Smooth muscle cell of the brain vasculature (primary cell): Measurements from ENCODE around the gene GATAD2A.
"Not testable (repeated sequence)": the region's sequence is repeated elsewhere in the genome, so short reads cannot be mapped to it uniquely, and the experiment has no call there.

Experiments used
- DNase-seq: peaks from one replicate; pipeline ENCODE4 v3.0.0-alpha.2; 2012; ENCODE audit warnings: low read depth, low spot score

GATAD2A gene

DNA sequence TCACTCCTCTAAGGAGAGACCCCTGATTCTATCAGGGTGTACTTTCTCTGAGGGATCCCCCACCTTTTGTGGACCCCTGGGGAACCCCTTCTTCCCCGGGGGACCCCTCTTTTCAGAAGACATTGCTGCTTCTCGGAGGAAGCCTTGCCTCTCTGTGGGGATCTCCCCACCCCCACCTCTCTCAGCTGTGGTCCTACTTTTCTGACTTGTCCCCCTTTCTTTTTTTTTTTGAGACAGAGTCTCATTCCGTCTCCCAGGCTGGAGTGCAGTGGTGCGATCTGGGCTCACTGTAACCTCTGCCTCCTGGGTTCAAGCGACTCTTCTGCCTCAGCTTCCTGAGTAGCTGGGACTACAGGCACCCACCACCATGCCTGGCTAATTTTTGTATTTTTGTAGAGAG, 18.4 kb upstream of the GATAD2A start:
- DNase-seq = no peak

DNA sequence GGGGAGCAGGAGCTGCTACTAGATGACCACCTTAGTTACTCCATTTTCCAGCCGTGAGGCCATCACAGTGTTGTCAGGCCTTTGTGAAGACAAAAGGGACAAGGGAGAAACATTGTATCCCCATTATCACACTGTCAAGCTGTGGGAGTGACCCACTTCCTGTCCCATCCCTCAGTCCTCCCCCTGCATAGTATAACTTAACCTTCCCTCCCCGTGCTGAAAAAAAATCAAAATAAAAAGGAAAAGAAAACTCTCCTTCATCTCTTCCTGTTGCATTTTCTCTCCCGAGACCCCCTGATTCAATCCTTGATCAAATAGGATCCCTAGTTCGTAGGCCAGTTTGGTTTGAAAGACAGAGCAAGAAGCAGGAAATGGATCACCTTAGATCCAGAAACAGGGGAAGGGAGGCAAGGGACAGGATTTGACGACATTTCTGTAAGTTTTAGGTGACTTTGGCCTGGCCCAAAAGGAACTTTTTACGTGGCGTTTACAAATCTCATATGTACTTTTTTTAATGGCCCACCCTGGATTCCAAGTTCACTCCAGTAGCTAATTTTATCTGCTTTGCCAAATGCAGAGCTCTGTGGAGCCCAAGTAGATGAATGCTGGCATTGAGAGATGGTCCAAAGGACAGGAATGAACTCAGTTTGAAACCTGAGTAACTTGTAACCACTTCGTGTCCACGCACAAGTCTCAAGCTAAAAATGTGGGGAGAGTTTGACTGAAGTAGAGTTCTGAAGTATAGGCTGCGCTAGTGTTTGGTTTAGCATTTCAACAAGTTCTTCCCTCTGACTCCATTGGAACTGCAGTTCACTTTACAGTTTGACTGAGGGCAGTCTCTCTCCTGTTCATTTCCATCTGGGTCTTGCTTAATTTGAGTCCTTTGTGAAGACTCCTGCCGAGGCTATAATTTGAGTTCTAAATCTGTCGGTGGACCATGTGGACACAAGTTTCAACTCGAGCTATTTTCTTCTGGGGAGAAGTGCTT, 16.6 kb upstream of the GATAD2A start:
- DNase-seq = no peak

DNA sequence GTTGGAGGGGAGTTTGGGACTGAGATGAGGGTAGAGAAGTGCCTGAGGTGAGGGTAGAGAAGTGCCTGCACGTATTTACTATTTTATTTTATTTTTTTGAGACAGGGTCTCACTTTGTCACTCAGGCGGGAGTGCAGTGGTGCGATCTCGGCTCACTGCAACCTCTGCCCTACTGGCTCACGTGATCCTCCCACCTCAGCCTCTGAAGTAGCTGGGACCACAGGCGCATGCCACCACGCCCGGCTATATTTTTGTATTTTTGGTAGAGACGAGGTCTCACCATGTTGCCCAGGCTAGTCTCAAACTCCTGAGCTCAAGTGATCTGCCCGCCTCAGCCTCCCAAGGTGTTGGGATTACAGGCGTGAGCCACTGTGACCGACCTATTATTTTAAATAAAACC, 15.8 kb upstream of the GATAD2A start:
- not testable (repeated sequence) for DNase-seq

DNA sequence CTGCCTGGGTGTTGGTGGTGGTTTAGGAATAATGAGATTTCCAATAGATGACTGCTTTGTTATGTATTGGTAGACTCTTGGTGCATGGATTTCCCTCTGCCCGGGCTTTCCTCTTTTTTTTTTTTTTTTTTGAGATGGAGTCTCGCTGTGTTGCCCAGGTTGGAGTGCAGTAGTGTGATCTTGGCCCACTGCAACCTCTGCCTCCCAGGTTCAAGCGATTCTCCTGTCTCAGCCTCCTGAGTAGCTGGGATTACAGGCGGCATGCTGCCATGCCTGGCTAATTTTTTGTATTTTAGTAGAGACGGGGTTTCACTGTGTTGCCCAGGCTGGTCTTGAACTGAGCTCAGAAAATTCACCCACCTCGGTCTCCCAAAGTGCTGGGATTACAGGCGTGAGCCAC, 11.1 kb upstream of the GATAD2A start:
- not testable (repeated sequence) for DNase-seq

DNA sequence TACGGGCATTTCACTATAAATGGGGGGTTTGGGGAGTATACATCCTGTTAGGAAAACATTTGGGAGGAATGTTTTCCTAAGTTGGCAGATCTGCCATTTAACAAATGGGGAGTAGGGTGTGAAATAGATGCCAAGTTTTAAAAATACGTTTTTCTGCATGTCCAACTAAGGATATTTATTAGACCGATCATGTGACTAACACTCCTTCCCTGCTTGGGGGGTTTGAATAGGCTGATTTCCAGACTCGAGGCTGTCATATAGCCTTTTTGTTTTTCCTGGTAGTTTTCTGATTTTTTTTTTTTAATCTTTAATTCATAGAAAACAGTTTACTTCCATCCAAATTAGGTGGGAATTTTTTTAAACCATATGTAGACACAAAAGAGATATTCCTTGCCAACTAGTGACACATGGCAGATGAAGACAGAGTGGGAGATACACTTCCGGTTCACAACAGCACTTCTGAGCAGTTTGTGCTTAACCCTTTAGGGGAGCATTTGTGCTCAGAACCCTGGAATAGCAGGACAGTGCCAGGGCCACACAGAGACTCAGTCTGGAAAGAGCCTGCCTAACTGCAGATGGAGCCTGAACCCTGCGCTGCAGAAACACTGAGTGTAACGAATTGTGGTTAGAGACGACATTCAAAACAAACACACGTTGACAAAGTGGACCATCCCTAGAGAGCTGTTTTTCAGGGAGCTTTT, 5.6 kb upstream of the GATAD2A start:
- DNase-seq = no peak

DNA sequence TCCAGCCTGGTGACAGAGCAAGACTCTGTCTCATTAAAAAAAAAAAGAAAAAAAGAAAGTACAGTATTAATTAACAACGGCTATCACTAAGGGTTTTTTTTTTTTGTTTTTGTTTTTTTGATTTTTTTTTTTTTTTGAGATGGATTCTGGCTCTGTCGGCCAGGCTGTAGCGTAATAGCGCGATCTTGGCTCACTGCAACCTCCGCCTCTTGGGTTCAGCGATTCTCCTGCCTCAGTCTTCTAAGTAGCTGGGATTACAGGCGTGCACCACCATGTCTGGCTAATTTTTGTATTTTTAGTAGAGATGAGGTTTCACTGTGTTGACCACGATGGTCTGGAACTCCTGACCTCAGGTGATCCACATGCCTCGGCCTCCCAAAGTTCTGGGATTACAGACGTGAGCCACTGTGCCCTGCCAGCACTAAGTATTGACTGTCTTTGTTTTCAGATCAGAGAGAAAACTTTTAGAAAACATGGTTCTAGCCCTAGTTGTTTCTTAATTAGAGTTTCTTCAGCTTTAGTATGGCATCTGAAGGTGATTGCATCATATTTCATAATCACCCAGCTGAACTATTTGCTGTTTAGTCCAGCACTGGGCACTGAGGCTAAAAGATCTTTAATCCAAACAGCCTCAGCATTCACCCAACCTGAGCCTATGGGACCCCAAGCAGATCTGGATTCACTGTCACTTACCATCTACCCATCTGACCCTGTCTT, 2.7 kb upstream of the GATAD2A start:
- DNase-seq = no peak

DNA sequence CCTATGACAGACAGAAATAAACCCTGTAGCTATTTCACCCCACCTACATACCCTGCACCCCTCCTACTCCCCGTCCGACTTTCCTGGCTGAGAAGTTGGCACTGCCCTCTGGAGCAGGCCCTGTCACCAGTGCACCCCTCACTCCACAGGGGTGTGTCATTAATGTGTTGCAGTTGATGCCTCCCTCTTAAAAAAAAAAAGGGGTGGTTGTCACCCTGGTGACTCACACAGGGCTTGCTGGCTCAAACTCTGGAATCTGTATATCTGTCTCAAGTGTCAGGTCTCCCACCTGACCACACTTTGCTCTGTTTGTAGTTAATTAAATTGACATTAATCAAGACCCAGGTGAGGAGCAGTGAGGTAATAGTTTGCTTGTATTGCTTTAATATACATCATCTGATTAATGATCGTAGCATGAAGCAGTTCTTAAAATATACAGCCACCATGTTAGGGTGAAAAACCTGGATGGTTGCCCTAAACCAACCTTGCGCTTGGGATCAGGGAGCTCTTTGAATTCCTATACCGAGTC, 2.0 kb upstream of the GATAD2A start:
- DNase-seq = no peak

DNA sequence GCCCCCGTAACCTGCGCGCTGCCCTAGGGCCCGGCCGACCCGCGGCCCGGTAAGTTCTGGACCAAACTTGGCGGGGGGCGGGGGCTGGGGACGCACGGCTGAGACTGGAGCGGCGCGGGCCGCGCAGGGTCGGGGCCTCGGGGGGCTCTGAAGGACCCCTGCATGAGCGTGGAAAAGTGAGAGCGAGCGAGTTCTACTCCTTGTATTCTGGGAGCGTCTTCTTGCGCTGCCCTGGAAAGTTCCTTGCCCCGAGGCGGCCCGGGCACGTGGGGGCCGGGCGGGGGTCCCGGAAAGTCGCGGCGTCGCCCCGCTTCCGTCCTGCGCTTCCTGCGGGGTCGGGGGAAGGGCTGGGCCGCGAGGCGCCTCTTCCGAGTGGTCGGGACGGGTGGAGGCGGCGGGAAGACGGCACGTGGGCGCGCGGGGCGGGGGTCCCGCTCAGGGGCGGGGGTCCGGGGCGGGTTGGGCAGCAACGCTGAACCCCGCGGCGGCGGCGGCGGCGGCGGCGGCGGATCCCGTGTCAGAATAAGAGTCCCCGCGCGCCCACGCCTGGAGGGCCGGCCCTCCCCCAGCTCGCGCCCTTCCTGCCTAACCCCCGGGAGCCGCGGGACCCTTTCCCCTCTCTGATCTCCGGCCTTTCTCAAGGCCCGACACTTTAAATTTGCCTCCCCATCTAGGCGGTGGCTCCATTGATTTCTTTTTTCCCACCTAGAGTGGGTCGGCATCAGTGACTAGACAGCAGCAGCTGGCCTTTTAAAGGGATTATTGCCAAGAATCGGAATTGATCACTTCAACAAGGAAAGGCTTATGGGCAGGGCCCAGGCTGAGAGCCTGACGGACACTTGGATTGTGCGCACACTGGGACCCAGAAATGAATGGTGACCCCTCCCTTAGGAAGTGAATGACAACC, 749 bp downstream of the GATAD2A start:
- DNase-seq = no peak

DNA sequence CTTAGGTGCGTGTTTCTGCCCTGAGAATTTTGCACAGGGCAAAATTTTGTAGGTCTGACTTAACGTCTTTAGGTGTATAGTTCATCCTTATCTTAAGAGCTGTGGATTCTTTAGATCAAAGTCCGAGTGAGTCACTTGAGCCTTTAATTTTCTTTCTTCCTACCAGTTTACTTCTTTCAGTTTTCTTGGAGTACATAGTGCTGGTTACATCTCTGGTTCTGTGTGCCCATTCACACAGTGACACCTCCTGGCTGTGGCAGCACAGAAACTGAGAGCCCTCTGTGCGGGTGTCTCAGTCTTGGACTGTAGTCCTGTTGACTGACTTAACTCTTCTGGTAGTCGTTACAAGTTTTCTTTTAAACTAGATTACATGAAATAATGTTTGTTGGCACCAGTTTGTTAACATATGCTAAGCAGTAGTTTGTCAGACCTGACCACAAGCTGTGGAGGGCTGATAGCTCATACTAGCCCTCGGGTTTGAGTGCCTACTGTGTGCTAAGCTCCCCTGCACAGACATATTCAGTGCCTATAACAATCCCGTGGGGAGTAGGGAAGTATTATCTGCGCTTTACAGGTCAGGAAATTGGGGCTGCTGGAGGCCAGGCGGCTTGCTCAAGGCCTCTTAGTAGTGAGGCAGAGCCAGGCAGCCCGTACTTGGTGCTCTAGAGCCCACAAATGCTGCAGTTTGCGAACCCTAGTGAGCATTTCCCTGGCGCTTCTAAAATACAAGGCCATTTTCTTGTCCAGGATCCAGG, 1.6 kb downstream of the GATAD2A start:
- DNase-seq = no peak

DNA sequence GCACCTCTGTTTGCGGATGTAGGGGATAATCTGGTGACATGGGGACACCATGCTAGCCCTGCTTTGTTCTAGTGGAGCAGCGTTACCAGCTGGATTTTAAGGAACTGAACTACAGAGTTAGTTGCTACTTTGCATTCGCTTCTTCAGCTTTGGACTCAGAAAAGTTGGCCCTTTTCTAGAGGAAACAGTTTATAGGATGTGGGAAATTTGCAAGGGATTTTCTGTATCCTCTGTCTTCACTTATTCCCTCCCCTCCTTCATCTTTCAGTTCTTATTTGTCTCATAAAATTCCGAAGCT, 2.1 kb downstream of the GATAD2A start:
- DNase-seq = no peak

DNA sequence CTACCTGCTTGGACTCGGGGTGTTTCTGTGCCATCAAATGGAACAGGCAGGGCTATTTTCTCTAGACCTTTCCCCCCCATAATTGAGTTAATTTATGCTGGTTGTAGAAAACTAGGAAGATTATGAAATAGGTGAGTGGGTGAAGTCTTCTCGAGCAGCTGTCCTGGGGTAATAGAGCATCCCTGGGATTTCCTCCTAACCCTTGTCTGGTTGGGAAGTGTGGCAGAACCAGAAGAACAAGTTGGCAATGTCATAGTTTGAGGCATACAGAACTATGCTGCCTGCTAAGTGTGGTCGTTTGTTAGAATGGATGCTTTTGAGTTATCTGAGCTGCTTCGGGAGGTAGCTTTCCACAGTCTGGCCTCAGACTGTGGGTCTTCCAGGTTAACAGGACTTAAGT, 3.7 kb downstream of the GATAD2A start:
- DNase-seq = no peak

DNA sequence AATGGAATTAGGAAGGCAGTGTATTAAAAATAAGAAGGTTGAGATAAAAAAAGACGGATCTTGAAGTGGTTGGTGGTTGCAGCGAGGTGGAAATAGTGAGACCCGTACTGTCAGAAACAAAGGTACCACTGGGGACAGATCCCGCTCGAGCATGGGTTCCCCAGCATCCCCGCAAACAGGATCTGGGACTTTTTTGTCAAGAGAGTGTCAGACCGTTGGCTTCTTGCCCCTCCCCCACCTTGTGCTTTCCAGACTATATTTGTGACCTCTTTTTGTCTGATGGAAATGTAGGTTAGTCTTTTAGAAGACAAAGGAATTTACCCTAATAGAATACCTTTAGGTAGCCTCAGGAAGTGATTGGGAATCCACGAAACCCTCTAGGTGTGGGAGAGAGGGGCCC, 4.2 kb downstream of the GATAD2A start:
- DNase-seq = no peak

DNA sequence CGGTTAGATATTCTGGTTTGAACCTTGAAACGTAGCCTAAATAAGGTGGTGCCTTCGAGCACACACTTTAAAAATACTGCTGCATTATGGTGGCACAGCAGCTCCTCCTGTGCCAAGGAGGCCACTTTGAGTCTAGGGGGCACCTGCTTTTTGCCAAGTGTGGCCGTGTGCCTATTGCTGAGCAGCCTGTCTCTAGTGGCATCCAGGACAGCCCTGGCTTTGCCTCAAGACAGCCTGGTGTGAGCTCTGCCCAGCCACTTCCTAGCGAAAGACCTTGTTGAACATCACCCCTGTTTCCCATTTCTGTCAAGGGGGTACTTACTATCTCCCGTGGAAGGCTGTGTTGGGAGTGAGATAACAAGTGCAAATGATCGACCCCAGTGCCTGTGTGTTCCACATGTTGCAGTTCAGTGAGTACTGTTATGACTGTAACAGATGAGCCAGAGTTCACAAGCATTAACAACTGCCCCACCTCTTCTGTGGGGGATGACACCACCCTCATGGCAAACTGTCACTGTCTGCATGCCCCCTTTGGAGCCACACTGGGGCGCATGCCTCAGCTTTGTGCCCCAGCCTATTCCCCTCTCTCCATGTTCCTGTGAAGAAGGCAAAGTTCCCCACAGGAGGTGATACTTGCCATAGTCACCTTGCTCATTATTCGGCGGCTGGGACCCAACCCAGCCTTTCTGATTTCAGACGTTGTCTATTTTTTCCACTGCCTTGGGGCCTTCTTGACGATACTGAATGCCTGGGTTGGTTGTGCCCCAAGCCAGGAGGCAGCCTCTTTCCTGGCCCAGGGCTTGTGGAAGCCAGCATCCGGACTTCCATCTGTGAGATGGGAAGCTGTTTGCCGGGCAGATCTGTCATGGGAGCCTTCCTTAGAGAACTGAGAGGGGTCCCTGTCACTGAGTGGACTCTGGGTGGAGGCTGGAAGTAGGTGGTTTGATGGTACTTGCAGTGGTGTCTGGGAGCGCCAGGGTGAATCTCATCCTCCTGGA, 5.4 kb downstream of the GATAD2A start:
- no peak for DNase-seq

DNA sequence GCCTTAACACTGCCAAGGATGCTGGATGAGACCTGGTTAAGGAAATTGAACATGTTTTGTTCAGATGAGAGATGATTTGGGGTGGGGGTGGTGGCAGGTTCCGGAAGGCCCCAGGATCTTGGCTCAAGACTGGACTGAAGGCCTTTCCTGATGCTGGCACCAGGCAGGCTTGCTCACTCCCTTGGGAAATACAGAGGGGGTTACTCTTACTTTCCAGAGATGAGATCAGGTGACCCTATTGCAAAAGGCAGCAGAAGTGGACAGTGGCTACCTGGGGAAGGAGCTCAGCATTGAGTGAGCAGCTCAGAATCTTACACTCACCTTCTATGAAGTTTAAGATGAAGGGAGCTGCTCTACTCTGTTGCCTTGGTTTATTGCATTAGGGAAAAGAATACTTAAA, 10.8 kb downstream of the GATAD2A start:
- DNase-seq = no peak

DNA sequence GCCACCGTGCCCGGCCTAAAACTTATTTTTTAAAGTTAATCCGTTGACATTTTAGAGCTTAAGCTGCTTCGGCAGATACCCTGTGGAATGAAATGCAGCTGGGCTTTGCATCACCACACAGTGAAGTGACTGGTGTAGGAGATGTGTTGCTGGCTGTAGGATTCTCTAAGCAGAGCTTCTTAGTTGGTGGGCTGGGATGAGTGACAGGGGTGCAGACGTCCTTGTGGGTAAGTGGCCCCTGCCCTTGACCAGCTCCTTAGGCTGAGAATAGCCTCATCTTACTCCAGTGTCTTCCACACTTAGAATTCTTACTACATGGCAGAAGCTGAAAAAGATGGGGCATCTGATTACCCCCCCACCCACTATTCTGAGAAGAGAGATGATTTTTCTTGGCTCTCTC, 11.6 kb downstream of the GATAD2A start:
- no peak for DNase-seq

DNA sequence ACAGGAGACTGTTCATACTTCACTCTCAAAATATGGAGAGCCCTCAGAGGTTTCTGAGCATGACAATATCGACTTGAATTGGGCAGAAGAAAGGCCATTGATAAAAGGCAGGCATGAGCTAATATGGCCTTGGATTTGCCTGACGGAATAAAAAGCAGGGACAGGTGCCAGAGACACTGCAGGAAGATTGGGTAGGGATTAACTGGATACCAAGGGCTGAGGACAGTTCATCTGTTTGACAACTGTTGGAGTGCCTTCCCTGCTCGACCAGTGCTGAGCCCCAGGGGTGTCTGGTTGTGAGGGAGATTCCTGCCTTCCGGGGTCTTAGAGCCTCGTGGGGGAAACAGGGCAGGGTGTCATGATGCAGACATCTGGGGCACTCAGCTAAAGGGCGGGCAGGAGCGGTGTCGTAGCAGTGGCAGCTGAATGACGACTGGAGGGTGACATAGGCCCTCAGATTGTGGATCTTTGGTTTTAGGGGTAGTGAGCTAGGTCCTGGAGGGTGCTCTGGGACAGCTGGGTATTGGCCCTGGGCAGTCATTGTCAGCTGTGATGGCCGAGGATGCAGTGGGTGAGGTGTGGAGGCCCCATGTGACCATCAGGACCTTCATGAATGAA, 12.3 kb downstream of the GATAD2A start:
- no peak for DNase-seq

DNA sequence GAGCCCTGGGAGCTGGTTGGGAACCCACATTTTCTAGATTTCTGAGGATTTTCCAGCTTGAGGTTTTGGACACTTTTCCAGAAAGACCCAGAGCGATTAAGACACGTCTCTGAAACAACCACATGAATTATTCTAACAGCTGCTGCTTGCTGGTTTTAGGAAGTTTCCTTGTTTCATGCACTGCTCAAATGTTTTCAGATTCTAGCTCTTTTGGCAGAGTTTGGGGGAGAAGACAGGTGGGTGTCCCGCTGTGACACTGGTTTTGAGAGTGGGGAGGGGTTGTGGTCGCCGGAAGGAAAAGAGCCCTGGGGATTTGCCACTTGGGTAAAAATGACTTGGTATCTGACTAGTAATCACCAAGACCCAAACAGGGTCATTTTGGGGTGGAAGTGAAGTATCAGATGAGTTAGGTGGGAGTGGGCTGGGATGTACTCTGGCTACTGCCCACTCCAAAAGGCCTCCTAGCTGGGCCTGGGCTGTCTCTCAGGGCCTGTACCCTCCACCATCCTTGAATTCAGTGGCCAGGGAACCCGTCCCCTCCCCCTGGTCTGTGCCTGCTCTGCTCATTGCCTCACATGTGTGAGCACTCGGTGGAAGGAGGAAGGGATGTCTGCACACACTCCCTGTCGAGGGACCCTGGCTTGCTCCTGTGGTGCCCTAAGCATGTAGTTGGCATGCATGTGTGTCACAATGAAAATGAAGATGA, 13.2 kb downstream of the GATAD2A start:
- no peak for DNase-seq
